LoVo (cell line): ENCODE data around the gene PCDHB4.
"Not testable (repeated sequence)": the region's sequence is repeated elsewhere in the genome, so short reads cannot be mapped to it uniquely, and the experiment has no call there.

ENCODE experiments used
- DNase-seq: peaks from one replicate; pipeline ENCODE4 v3.0.0-alpha.2; 2016; ENCODE audit warnings: low spot score

The PCDHB4 gene

GRCh38 chr5:141121563-141121962, at the start of gene PCDHB4:
PCDHB4 (plus strand) TSS chr5:141121818; CDS start chr5:141121999, 181 bp downstream.
- DNase-seq, result no peak

GRCh38 chr5:141077826-141078225, 43.8 kb upstream of the PCDHB4 start:
- no peak for DNase-seq

- DNase-seq, result no peak
These were observed 39.4 kb upstream of the PCDHB4 start for GRCh38 chr5:141082228-141082627.

- DNase-seq, result peak; percentile 2
These were observed 37.1 kb upstream of the PCDHB4 start for GRCh38 chr5:141084487-141084989.

GRCh38 chr5:141094481-141095262, 26.9 kb upstream of the PCDHB4 start, which contains the start of gene PCDHB2:
PCDHB2 (plus strand) TSS chr5:141094615; CDS start chr5:141094791, 176 bp downstream.
- DNase-seq, result no peak

GRCh38 chr5:141095263-141095641, 26.4 kb upstream of the PCDHB4 start:
- no peak for DNase-seq

- DNase-seq, result not testable (repeated sequence)
These were observed 25.4 kb upstream of the PCDHB4 start for GRCh38 chr5:141096181-141096580.

- not testable (repeated sequence) for DNase-seq
These were observed 25.0 kb upstream of the PCDHB4 start for GRCh38 chr5:141096586-141096985.

GRCh38 chr5:141100243-141100805, 21.3 kb upstream of the PCDHB4 start, which contains the start of gene PCDHB3:
PCDHB3 (plus strand) TSS chr5:141100473; CDS start chr5:141100650, 177 bp downstream.
- peak; percentile 25 for DNase-seq

GRCh38 chr5:141101059-141101458, 20.6 kb upstream of the PCDHB4 start:
- DNase-seq, result no peak

GRCh38 chr5:141102070-141102469, 19.5 kb upstream of the PCDHB4 start:
- not testable (repeated sequence) for DNase-seq

GRCh38 chr5:141102471-141102870, 19.1 kb upstream of the PCDHB4 start:
- DNase-seq, result not testable (repeated sequence)

- no peak for DNase-seq
These were observed 16.3 kb upstream of the PCDHB4 start for GRCh38 chr5:141105350-141105749.

- no peak for DNase-seq
These were observed 2.4 kb upstream of the PCDHB4 start for GRCh38 chr5:141119250-141119649.

- no peak for DNase-seq
These were observed 367 bp downstream of the PCDHB4 start for GRCh38 chr5:141121985-141122384.

- not testable (repeated sequence) for DNase-seq
These were observed 1.9 kb downstream of the PCDHB4 start for GRCh38 chr5:141123396-141124135.

GRCh38 chr5:141127305-141127704, 5.7 kb downstream of the PCDHB4 start:
- DNase-seq, result no peak

- no peak for DNase-seq
These were observed 13.6 kb downstream of the PCDHB4 start, which contains the start of gene PCDHB5 for GRCh38 chr5:141135030-141135717. PCDHB5 (plus strand) TSS chr5:141135206; CDS start chr5:141135435, 229 bp downstream.

- DNase-seq, result no peak
These were observed 14.2 kb downstream of the PCDHB4 start for GRCh38 chr5:141135718-141136266.

GRCh38 chr5:141137346-141137745, 15.7 kb downstream of the PCDHB4 start:
- DNase-seq, result not testable (repeated sequence)

- no peak for DNase-seq
These were observed 28.2 kb downstream of the PCDHB4 start, which contains the start of gene PCDHB6 for GRCh38 chr5:141149812-141150211. PCDHB6 (plus strand) TSS chr5:141150057; CDS start chr5:141150258, 201 bp downstream.
